Adipocyte (in vitro differentiated cells): ENCODE data around the gene LCP1.

Experiments used
- DNase-seq: peaks from one replicate; pipeline ENCODE4 v3.0.0-alpha.2; 2015; ENCODE audit warnings: low read depth
- H3K27me3 ChIP-seq: replicated peaks from 2 replicates; pipeline ENCODE4 v1.7.0; 2013; ENCODE audit warnings: mild to moderate bottlenecking, low read length, moderate library complexity; ENCODE audit not compliant: control insufficient read depth, insufficient read depth
- H3K36me3 ChIP-seq: 2 replicates; pipeline ENCODE4 v1.7.0; 2013; ENCODE audit warnings: low read length, mild to moderate bottlenecking, moderate library complexity; ENCODE audit not compliant: control insufficient read depth, insufficient read depth, severe bottlenecking
- H3K4me1 ChIP-seq: 2 replicates; pipeline ENCODE4 v1.7.0; 2013; ENCODE audit warnings: mild to moderate bottlenecking, low read length, moderate library complexity; ENCODE audit not compliant: control insufficient read depth, insufficient read depth
- H3K4me3 ChIP-seq: 2 replicates; pipeline ENCODE4 v1.7.0; 2013; ENCODE audit warnings: mild to moderate bottlenecking, low read length, moderate library complexity
- H3K9ac ChIP-seq: 2 replicates; pipeline ENCODE4 v1.7.0; 2013; ENCODE audit warnings: mild to moderate bottlenecking, low read length, moderate library complexity
- H3K9me3 ChIP-seq: 2 replicates; pipeline ENCODE4 v1.7.0; 2013; ENCODE audit warnings: mild to moderate bottlenecking, low read length, moderate library complexity; ENCODE audit not compliant: control insufficient read depth

The LCP1 gene

DNA sequence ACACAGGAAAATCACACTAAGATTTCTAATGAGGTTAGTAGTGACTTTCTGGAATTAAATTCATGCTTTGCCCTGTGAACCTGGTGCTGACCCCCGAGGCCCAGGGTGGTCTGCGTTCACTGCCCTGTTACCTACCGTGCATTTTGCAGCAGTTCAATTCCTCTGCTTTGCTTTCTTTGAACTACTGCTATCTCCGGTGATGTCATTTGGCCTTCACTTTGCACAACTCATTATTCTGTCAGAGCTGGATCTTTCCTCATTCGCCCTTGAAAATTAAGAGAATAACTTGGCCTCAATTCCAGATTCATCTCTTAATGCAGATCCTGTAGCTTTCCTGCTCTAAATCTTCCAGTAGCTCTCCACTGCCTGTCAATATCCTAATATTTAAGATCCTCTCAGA is 21.0 kb upstream of the LCP1 start:
- Histone ChIP-seq H3K36me3 (no peaks in the 10 kb centered on the region), H3K9ac (no peak overlapping the region), H3K4me3 (no peak overlapping the region), H3K4me1 (peaks cover 14% of the 10 kb centered on the region), H3K27me3 (no peaks in the 10 kb centered on the region), H3K9me3 (no peaks in the 10 kb centered on the region)
- DNase-seq, result no peak

DNA sequence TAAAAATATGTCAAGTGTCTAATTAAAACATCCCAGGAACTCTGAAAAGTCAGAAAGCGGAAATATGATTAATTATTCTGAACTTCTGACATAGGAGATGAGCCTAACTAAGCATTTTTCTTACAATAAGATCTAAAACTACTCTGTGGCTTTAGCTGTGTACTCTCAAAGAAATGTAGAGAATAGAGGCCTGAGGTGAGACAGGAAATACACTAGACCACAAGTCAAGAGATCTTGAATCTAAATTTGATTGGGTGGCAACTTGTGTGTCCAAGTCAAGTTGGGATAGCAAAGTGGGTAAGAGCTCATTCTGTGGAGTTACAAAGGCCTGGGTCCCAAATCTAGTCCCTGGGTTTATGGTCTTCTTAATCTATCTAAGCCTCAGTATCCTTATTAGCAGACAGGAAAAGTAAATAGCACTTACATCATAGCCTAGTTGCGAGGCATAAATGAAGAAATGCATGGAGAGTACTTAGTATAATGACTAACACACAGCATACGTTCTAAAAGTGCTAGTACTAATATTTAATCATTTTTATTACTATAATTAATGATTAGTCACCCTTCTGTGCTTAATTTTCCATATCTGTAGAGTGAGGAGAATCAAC is 20.3 kb upstream of the LCP1 start:
- H3K9me3 ChIP-seq, result no peaks in the 10 kb centered on the region
- no peak overlapping the region for H3K9ac ChIP-seq
- no peaks in the 10 kb centered on the region for H3K27me3 ChIP-seq
- peaks cover 21% of the 10 kb centered on the region for H3K4me1 ChIP-seq
- H3K4me3 ChIP-seq, result no peak overlapping the region
- H3K36me3 ChIP-seq, result no peaks in the 10 kb centered on the region
- DNase-seq, result no peak

DNA sequence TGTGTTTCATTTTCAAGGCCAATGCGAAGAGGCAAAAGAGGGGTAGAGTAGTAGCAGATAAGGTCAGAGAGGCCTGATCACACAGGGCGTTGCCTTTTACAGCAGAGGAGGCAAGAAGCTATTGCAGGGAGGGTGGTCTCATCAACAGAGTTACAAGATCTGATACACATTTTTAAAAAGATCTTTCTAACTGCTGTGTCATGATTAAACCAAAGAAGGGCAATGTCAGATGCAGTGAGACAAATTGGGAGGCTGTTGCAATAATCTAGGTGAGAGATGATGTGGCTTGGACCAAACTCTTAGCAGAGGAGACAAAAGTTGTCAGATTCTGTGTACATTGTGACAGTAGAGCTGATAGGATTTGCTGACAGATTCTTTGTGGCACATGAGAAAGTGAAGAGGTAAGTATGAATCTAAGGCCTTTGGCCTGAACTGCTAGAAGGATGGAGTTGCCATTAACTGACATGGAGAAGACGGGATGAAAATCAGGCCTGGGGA is 16.8 kb upstream of the LCP1 start:
- Histone ChIP-seq H3K36me3 (no peaks in the 10 kb centered on the region), H3K4me3 (no peak overlapping the region), H3K9me3 (no peaks in the 10 kb centered on the region), H3K4me1 (peaks cover 33% of the 10 kb centered on the region), H3K27me3 (no peaks in the 10 kb centered on the region), H3K9ac (no peak overlapping the region)
- no peak for DNase-seq

DNA sequence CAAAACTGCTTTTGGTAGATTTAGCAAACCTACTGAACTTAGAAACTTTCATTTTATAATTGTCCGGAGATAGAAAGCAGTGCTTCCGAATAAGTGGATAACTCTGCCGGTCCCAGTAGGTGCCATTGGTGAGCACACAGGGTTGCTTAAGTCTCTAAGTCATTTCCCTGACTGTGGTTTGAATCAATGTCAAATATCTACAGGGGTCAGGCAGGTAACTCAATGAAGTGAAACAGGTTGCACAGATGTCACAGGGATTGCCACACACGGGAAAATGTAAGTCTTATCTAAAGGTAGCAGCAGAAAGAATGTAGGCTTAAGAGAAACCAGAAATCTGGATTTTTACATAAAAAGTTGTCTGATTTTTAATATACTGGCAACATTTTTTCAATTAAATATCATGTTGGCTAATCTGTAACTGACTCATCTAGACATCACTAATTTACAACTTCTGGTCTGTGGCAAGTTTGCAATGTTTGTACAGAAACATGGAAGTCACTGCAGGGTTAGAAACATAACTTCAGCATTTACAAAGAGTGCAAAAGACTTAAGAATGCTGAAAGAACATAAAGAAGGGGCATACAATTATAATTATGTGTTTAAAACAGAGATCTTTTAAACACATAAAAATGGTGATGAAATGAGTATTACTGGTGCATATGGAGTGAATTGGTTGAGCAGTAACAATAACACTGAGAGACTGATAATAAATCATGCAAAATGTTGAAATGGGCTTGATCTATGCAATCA is 15.5 kb upstream of the LCP1 start:
- DNase-seq, result no peak
- Histone ChIP-seq H3K27me3 (no peaks in the 10 kb centered on the region), H3K4me3 (no peak overlapping the region), H3K36me3 (no peaks in the 10 kb centered on the region), H3K9me3 (no peaks in the 10 kb centered on the region), H3K9ac (no peak overlapping the region), H3K4me1 (peaks cover 27% of the 10 kb centered on the region)

DNA sequence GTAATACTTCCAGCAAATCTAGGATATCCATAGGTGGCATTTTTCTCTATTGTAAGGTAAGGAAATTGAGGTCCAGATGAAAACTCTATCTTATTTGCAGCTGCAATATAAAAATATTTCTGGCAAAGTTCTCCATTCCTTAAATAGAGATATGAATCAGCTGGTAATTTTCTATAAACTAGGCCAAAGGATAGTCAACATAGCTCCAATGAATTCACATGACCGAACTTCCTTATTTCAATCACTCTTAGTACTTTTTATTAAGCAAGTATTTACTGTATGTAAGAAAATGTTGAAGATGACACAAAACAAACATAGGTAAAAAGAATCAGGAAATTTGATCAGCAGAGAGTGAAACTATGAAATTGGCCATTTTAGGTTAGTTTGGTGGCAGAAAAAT is 13.0 kb upstream of the LCP1 start:
- no peak overlapping the region for H3K4me3 ChIP-seq
- no peaks in the 10 kb centered on the region for H3K9me3 ChIP-seq
- H3K4me1 ChIP-seq, result peaks cover 27% of the 10 kb centered on the region
- H3K9ac ChIP-seq, result no peak overlapping the region
- no peak for DNase-seq
- H3K36me3 ChIP-seq, result no peaks in the 10 kb centered on the region
- H3K27me3 ChIP-seq, result no peaks in the 10 kb centered on the region

DNA sequence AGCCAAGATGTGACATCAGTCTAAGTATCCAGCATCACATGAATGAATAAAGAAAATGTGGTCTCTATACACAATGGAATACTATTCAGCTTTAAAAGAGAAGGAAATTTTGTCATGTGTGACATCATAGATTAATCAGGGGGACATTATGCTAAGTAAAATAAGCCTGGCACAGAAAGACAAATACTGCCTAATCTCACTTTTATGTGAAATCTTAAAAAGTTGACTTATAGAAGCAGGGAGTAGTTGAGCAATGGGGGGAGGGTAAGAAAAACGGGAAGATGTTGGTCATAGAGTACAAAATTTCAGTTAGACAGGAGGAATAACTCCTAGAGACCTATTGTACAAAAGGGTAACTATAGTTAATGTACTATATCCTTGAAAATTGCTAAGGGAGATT is 10.4 kb upstream of the LCP1 start:
- Histone ChIP-seq H3K9ac (no peak overlapping the region), H3K4me1 (peaks cover 13% of the 10 kb centered on the region), H3K36me3 (no peaks in the 10 kb centered on the region), H3K4me3 (no peak overlapping the region), H3K9me3 (no peaks in the 10 kb centered on the region), H3K27me3 (no peaks in the 10 kb centered on the region)
- DNase-seq, result no peak

DNA sequence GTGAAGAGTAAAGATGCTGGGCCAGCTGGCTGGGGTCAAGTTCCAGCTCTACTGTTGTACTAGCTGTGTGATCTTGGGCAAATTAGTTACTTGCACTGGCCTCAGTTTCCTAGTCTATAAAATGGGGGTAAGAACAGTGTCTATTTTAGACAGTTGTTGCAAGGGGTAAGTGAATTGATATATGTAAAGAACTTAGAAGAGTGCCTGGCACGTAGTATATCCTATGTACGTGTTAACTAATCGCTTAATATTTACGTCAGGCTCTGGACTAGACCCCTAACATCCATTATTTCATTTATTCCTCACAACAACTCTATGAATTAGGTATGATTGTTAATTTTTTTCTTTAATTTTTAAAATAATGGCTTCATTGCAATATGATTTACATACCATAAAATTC is 3.7 kb upstream of the LCP1 start:
- H3K4me3 ChIP-seq, result no peak overlapping the region
- H3K4me1 ChIP-seq, result no peaks in the 10 kb centered on the region
- H3K36me3 ChIP-seq, result no peaks in the 10 kb centered on the region
- no peaks in the 10 kb centered on the region for H3K9me3 ChIP-seq
- H3K27me3 ChIP-seq, result no peaks in the 10 kb centered on the region
- H3K9ac ChIP-seq, result no peak overlapping the region
- DNase-seq, result no peak

DNA sequence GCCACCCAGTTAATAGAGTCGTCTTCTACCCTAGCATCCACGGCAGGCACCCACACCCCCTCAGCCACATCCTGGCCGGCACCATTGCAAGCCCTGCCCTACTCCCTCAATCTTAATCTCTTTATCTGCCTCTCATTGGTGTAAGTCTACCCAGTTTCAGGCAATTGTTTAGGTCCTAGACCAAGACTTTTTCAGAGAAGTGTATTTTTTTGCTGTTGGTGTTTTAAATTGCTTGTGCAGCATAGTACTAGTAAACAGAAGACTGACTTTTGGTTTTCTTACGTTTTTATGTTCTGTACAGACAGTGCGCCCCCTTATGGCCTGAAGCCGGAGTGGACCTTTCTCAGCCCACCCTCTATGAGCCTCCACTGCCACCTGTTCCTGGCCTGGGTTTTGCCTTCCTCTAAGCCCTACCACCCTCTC is 2.3 kb upstream of the LCP1 start:
- H3K9me3 ChIP-seq, result no peaks in the 10 kb centered on the region
- no peaks in the 10 kb centered on the region for H3K36me3 ChIP-seq
- H3K4me3 ChIP-seq, result no peak overlapping the region
- no peak overlapping the region for H3K9ac ChIP-seq
- H3K4me1 ChIP-seq, result no peaks in the 10 kb centered on the region
- no peak for DNase-seq
- no peaks in the 10 kb centered on the region for H3K27me3 ChIP-seq

DNA sequence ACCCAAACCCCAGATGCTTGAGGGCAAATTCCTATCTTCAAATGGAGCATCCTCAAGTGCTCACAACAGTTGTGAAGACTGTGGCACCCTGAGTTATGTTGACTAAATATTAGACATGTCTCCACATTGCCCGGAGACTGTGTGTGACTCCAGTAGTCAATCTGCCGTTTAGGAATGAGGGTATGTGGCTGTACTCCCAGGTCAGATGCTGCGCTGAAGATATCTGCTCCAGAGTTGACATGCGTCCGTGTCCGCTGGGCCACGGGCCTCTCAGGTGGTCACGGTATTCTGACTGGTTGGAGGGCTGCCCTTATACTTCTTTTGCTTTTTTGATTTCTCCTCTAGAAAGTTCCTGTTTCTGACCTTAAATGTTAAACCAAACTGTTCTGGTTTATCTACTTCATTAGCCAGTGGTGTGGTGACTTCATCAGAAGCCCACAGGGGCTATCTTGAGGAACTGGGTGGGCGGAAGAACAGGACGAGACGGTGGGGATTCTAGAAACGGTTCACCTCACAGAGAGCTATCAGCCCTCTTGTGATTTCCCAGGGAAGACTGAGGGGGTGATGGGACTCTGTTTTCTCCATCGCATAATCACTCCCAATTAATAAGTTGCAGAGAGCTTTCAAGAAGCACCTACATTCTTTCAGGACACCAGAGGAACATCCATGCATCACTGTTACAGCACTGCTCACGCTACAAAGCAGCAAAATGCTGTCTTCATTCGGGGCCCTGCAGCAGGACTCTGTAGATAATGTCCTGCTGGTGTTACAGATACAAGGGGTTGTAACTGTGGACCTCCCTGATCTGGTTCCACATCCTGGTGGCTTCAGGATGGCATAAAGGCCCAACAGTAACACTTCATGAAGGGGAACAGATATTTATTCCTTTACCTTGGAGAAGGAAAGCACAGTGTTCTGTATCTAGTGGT is 1.3 kb upstream of the LCP1 start:
- H3K27me3 ChIP-seq, result no peaks in the 10 kb centered on the region
- no peaks in the 10 kb centered on the region for H3K36me3 ChIP-seq
- H3K4me3 ChIP-seq, result no peak overlapping the region
- DNase-seq, result no peak
- H3K9me3 ChIP-seq, result no peaks in the 10 kb centered on the region
- H3K9ac ChIP-seq, result no peak overlapping the region
- H3K4me1 ChIP-seq, result no peaks in the 10 kb centered on the region

DNA sequence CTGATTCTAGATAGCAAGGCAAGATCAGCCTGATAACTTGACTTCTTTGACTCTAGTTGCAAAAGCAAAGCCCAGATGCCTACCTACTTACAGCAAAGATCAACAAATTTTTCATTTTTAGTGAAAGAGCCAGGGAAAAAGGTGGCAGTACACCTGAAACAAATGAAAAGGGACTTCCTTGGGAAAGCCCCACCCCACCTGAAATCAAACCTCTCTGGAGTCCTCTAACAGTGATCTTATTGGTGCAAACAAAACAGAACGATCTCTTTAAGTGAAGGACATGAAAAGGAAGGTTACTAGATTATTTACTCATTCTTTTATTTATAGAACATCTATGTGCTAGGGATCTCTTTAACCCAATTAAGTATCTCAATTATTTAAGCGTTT is 507 bp upstream of the LCP1 start:
- Histone ChIP-seq H3K27me3 (no peaks in the 10 kb centered on the region), H3K9me3 (no peaks in the 10 kb centered on the region), H3K9ac (no peak overlapping the region), H3K4me1 (no peaks in the 10 kb centered on the region), H3K4me3 (no peak overlapping the region), H3K36me3 (no peaks in the 10 kb centered on the region)
- no peak for DNase-seq

DNA sequence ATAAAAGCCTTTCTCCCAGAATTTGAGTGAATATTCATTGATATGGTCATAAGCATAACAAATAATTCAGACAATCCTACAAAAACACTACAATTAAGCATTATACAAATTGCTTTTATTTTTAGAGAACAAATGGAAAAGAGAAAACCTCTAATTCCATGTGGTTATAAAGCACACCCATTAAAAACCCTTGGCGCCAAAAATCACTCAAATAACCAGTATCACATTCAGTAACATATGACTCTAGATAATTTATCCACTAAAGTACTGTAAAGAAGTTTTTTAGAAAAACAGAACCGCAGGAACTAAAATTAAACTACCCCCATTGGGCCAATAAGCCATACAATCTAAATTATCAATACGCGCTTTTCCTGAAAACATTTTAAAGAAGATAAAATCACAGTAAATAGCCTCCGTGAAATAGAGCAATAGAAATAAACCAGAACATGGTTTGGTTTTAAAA is 569 bp downstream of the LCP1 start:
- Histone ChIP-seq H3K9ac (no peak overlapping the region), H3K4me1 (no peaks in the 10 kb centered on the region), H3K27me3 (no peaks in the 10 kb centered on the region), H3K4me3 (no peak overlapping the region), H3K36me3 (no peaks in the 10 kb centered on the region), H3K9me3 (no peaks in the 10 kb centered on the region)
- DNase-seq, result no peak
